Nephron progenitor cell (in vitro differentiated cells): ENCODE data around the gene NIFK.
"Not testable (repeated sequence)": the region's sequence is repeated elsewhere in the genome, so short reads cannot be mapped to it uniquely, and the experiment has no call there.

Experiments used
- DNase-seq: peaks from one replicate; pipeline ENCODE4 v3.0.0; 2021
- H3K27ac Mint-ChIP-seq: 2 replicates; pipeline ENCODE4 v1.8.0; 2021; ENCODE audit warnings: mild to moderate bottlenecking, moderate library complexity, mixed read lengths
- H3K27me3 Mint-ChIP-seq: 2 replicates; pipeline ENCODE4 v1.8.0; 2021; ENCODE audit warnings: mild to moderate bottlenecking, low read depth, mixed read lengths; ENCODE audit not compliant: poor library complexity
- H3K36me3 Mint-ChIP-seq: 2 replicates; pipeline ENCODE4 v1.8.0; 2021; ENCODE audit warnings: low read depth, mixed read lengths
- H3K4me1 Mint-ChIP-seq: 2 replicates; pipeline ENCODE4 v1.8.0; 2021; ENCODE audit warnings: mixed read lengths
- H3K4me3 Mint-ChIP-seq: 2 replicates; pipeline ENCODE4 v1.8.0; 2021; ENCODE audit warnings: mild to moderate bottlenecking, moderate library complexity, mixed read lengths
- H3K9me3 Mint-ChIP-seq: 2 replicates; pipeline ENCODE4 v1.8.0; 2021; ENCODE audit warnings: mild to moderate bottlenecking, moderate library complexity, mixed read lengths
- TF ChIP-seq, protein P1 (sequence below): fragments of 200-600 bp; sonication (generic); IDR thresholded peaks from 2 replicates; pipeline ENCODE4 v1.5.0; 2021; ENCODE audit warnings: antibody characterized with exemption

Gene NIFK

DNA sequence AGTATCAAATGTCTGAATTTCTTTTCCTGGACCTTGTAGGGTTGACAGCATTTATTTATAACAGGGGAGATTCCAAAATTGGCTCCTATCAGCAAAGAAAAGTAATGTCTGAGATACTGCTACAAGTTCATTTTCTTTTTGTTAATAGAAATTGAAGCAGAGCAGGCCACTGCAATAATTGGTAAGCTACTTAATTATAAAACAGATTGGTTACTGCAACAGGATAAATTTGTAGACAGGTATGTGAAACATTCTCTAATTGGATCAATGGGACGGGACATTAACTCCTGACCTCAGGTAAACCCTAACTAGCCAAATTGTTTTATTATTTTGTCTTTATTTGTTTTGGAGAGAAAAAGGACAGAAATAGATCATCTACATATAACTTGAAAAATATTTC is 20.5 kb downstream of the NIFK start:
- peaks cover 5% of the 10 kb centered on the region for H3K4me1 Mint-ChIP-seq
- H3K4me3 Mint-ChIP-seq = no peak overlapping the region
- no peak for DNase-seq
- H3K27me3 Mint-ChIP-seq = peaks cover 6% of the 10 kb centered on the region
- H3K36me3 Mint-ChIP-seq = no peaks in the 10 kb centered on the region
- no peak overlapping the region for H3K27ac Mint-ChIP-seq
- H3K9me3 Mint-ChIP-seq = no peaks in the 10 kb centered on the region
- TF ChIP-seq, protein P1, sequence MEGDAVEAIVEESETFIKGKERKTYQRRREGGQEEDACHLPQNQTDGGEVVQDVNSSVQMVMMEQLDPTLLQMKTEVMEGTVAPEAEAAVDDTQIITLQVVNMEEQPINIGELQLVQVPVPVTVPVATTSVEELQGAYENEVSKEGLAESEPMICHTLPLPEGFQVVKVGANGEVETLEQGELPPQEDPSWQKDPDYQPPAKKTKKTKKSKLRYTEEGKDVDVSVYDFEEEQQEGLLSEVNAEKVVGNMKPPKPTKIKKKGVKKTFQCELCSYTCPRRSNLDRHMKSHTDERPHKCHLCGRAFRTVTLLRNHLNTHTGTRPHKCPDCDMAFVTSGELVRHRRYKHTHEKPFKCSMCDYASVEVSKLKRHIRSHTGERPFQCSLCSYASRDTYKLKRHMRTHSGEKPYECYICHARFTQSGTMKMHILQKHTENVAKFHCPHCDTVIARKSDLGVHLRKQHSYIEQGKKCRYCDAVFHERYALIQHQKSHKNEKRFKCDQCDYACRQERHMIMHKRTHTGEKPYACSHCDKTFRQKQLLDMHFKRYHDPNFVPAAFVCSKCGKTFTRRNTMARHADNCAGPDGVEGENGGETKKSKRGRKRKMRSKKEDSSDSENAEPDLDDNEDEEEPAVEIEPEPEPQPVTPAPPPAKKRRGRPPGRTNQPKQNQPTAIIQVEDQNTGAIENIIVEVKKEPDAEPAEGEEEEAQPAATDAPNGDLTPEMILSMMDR = no peak

DNA sequence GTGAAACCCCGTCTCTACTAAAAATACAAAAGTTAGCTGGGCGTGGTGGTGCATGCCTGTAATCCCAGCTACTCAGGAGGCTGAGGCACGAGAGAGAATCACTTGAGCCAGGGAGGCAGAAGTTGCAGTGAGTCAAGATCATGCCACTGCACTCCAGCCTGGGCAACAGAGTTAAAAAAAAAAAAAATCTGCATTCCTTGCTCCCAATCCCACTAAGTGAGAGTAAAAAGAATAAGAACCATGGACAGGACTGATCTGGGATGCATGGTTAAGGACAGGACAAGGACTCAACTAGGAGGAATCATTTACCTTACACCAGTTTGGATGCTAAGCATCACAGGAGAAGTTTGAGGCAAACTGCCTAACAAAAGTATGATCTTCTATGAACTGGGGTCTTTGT is 25.2 kb downstream of the NIFK start:
- not testable (repeated sequence) for H3K9me3 Mint-ChIP-seq, H3K4me3 Mint-ChIP-seq, DNase-seq, H3K27ac Mint-ChIP-seq, H3K36me3 Mint-ChIP-seq
- Mint-ChIP-seq H3K27me3 (peaks cover 11% of the 10 kb centered on the region), H3K4me1 (peaks cover 41% of the 10 kb centered on the region)

DNA sequence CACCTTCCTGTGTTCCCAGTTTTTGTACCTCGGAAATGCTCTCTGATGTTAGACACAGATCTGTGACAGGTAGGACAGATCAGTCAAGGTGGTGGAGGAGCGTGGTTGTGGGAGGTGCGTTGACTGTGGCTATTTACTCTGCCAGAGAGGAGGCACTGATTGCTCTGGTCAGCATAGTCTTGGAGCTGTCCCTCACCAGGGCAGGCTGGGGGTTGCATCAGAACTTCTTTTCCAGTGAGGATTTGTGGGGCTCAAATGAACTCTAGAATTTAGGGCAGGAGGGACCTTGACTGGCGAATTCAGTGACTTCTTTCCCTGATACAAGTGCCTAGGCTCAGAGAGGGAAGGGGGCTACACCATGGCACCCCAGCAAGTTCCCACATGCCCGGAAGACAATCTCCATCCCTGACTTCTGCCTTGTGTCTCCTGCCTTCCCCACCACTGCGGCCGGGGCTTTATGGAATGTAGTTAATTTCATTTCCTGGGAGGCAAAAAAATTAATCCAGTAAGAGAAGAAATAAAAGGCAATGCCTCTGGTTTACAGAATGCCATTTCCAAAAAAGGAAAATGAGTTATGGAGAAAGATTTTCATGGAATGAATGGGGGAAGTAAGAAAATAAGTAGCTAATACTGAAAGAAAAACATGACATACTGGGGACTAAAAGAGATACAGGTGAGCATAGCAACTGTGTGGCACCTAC is 26.1 kb downstream of the NIFK start:
- H3K27me3 Mint-ChIP-seq = peaks cover 11% of the 10 kb centered on the region
- TF ChIP-seq, protein P1 = no peak
- no peaks in the 10 kb centered on the region for H3K36me3 Mint-ChIP-seq

DNA sequence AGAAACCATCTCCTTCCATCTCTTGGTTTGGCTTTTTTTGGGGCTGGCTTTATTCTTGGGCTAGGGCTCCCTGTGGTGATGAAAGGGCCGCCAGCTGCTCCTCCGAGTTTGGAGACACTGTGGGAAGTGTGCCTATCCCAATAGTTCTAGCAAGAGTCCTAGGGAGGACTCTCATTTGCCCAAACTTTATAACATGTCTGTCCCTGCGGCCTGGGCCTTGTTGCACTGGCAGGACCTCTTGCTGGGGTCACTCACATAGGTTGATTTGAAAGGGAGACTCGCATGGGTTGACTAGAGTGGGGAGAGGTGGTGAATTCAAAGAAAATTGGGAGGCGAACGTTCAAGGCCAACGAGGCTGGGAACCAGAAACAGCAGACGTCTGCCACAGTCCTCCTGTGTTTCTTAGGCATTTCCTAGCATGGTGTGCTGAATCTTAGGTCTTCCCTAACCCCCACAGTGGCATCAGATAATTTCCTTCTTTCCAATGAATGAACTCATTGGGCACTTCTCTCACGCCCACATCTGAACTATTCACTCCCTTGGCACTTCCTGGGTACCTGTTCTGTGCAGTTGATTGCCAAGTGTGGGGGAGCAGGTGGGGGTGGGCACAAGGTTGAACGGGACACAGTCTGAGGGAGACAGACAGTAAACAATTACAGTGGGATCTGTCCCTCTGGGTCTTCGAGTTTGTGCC is 26.8 kb downstream of the NIFK start:
- Mint-ChIP-seq H3K27me3 (peaks cover 8% of the 10 kb centered on the region), H3K9me3 (no peaks in the 10 kb centered on the region), H3K36me3 (no peaks in the 10 kb centered on the region), H3K27ac (no peak overlapping the region), H3K4me3 (no peak overlapping the region), H3K4me1 (peaks cover 48% of the 10 kb centered on the region)
- no peak for DNase-seq
- TF ChIP-seq, protein P1 = no peak

More for the DNA sequence above, 26.1 kb downstream of the NIFK start:
- H3K9me3 Mint-ChIP-seq = no peaks in the 10 kb centered on the region
- H3K4me1 Mint-ChIP-seq = peaks cover 45% of the 10 kb centered on the region
- H3K27ac Mint-ChIP-seq = no peak overlapping the region
- no peak for DNase-seq
- H3K4me3 Mint-ChIP-seq = no peak overlapping the region

DNA sequence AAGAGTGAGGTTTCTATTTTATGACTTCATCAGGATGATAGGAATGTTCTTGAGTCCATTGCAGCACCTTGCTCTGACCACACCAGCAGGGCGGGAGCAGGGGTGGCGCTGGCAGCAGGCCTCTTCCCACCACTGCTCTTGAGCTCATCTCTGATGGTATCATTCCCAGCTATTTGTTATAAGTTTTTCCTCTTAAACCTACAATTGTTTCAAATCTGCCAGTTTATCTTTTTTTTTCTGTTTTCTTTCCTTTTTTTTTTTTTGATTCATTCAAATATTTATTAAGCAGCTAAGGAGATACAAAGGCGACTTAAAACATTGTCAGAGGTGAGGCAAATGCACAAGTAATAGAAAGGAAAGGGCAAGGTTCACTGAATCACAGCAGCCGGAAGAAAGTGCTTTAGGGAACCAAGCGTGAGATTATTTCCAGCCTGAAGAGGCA is 28.7 kb downstream of the NIFK start:
- DNase-seq = no peak
- Mint-ChIP-seq H3K27ac (peak overlapping the region; percentile 87), H3K36me3 (no peaks in the 10 kb centered on the region), H3K27me3 (peaks cover 7% of the 10 kb centered on the region), H3K4me3 (peak overlapping the region; percentile 41), H3K4me1 (peaks cover 51% of the 10 kb centered on the region), H3K9me3 (no peaks in the 10 kb centered on the region)
- TF ChIP-seq, protein P1 = no peak

DNA sequence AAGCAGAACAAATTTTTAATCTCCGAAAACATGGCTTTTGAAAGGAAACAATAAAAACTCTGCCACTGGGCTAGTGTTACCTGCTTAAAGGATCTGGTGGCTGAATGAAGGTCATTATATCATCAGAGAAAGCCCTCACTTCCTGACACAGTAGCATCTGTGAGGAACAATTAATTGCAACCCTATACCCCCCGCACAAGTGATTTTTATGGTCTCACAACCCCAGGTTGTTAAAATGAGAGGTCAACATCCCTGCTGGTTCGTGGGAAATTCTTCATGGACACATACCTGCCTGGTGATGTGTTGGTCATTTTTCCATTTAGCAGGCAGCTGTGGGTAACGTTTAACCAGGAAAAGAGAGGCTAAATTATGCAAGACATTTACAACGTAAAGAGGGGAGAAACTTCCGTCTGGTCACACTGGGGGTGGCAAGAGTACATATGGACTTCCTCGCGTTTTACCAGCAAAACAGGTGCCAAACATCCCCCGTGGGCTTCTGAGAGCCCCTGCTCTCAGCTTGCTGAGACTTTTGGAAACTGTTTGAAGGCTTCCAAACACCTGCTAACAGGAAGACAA is 29.2 kb downstream of the NIFK start:
- DNase-seq = peak; percentile 10

More for the DNA sequence above, 29.2 kb downstream of the NIFK start:
- H3K9me3 Mint-ChIP-seq = peaks cover 3% of the 10 kb centered on the region
- H3K4me1 Mint-ChIP-seq = peaks cover 56% of the 10 kb centered on the region
- H3K27me3 Mint-ChIP-seq = peaks cover 7% of the 10 kb centered on the region
- TF ChIP-seq, protein P1 = no peak
- peak overlapping the region; percentile 87 for H3K27ac Mint-ChIP-seq
- H3K36me3 Mint-ChIP-seq = no peaks in the 10 kb centered on the region
- peak overlapping the region; percentile 41 for H3K4me3 Mint-ChIP-seq
